H1 (cell line): Measurements from ENCODE around the gene MIPEP. TPM values are rescaled to one million over a fixed set of nuclear protein-coding genes. Genes with fewer than 3 reads are reported as not detected.

Experiments
- CTCF ChIA-PET: fragments of 300-600 bp; sonication (Branson Sonifier 250); formaldehyde crosslinking; loops from one replicate; lab custom pipeline; 2021; ENCODE audit not compliant: partially characterized antibody; lab: Charles Lee
- POLR2A ChIA-PET: fragments of 300-600 bp; sonication (Branson Sonifier 250); formaldehyde crosslinking; loops from one replicate; lab custom pipeline; 2021; ENCODE audit warnings: inconsistent platforms; ENCODE audit not compliant: partially characterized antibody; lab: Charles Lee
- DNase-seq, 2 experiments: peaks; one replicate each; pipeline versions ENCODE4 v3.0.0 to v3.0.0-alpha.2; 2010 to 2022; ENCODE audit warnings: low spot score in 2 of 2, low read depth in 1 of 2, mixed read lengths in 1 of 2
- FAIRE-seq: peaks from 2 replicates; lab custom pipeline; 2011; peaks lifted over from hg19 to GRCh38; lab: Jason Lieb, UNC
- H2AFZ ChIP-seq: 2 replicates; pipeline ENCODE4 v1.8.1; 2012; ENCODE audit warnings: low read length, inconsistent platforms
- H2AK5ac ChIP-seq: 2 replicates; pipeline ENCODE4 v1.6.1; 2013; ENCODE audit warnings: low read depth, low read length
- H2BK120ac ChIP-seq: replicated peaks from 2 replicates; pipeline ENCODE3; 2013; ENCODE audit warnings: low read depth, low read length, inconsistent platforms
- H2BK12ac ChIP-seq: 2 replicates; pipeline ENCODE4 v1.6.1; 2013; ENCODE audit warnings: low read depth, low read length
- H2BK15ac ChIP-seq: 2 replicates; pipeline ENCODE4 v1.6.1; 2013; ENCODE audit warnings: low read length
- H2BK20ac ChIP-seq: 2 replicates; pipeline ENCODE4 v1.6.1; 2013; ENCODE audit warnings: low read length
- H2BK5ac ChIP-seq: 2 replicates; pipeline ENCODE4 v1.6.1; 2013; ENCODE audit warnings: low read depth, low read length
- H3K14ac ChIP-seq: 2 replicates; pipeline ENCODE4 v1.6.1; 2013; ENCODE audit warnings: inconsistent platforms; ENCODE audit not compliant: insufficient read length
- H3K18ac ChIP-seq: 2 replicates; pipeline ENCODE4 v1.6.1; 2013; ENCODE audit warnings: low read length; ENCODE audit errors: extremely low read depth
- H3K23ac ChIP-seq: 2 replicates; pipeline ENCODE4 v1.6.1; 2013; ENCODE audit warnings: inconsistent platforms; ENCODE audit not compliant: insufficient read length
- H3K23me2 ChIP-seq: 2 replicates; pipeline ENCODE4 v1.6.1; 2013; ENCODE audit warnings: low read depth, low read length
- H3K27ac ChIP-seq: 2 replicates; pipeline ENCODE4 v1.6.1; 2011; ENCODE audit warnings: low read depth, low read length, inconsistent platforms
- H3K27me3 ChIP-seq, 4 experiments: replicated peaks in 1 of 4; 1 replicate in 1 of 4; 2 replicates in 3 of 4; pipeline versions ENCODE4 v1.6.1 to v1.8.1; 2011 to 2013; ENCODE audit warnings: low read length in 3 of 4, mild to moderate bottlenecking in 3 of 4, inconsistent platforms in 2 of 4, mixed read lengths in 2 of 4, moderate library complexity in 1 of 4; ENCODE audit not compliant: control insufficient read depth in 3 of 4, insufficient read depth in 3 of 4; ENCODE audit errors: extremely low read depth in 1 of 4
- H3K36me3 ChIP-seq, 4 experiments: 2 replicates each; pipeline versions ENCODE4 v1.6.1 to v1.8.1; 2011 to 2013; ENCODE audit warnings: mild to moderate bottlenecking in 4 of 4, low read length in 3 of 4, moderate library complexity in 2 of 4, control low read depth in 1 of 4, inconsistent platforms in 1 of 4; ENCODE audit not compliant: insufficient read depth in 4 of 4, control insufficient read depth in 2 of 4
- H3K4ac ChIP-seq: replicated peaks from 2 replicates; pipeline ENCODE3; 2013; ENCODE audit warnings: low read length, low read depth, mixed read lengths, inconsistent platforms; ENCODE audit not compliant: insufficient read length
- H3K4me1 ChIP-seq, 4 experiments: replicated peaks in 1 of 4; 1 replicate in 1 of 4; 2 replicates in 3 of 4; pipeline versions ENCODE4 v1.6.1 to v1.8.1; 2011 to 2013; ENCODE audit warnings: low read length in 3 of 4, inconsistent platforms in 2 of 4, mixed read lengths in 1 of 4; ENCODE audit not compliant: insufficient read depth in 4 of 4, control insufficient read depth in 3 of 4
- H3K4me2 ChIP-seq, 2 experiments: 2 replicates each; pipeline versions ENCODE4 v1.6.1 to v1.8.1; 2011 to 2013; ENCODE audit warnings: low read depth in 2 of 2, low read length in 2 of 2, control low read depth in 1 of 2, inconsistent platforms in 1 of 2, mild to moderate bottlenecking in 1 of 2; ENCODE audit not compliant: insufficient read depth in 1 of 2
- H3K4me3 ChIP-seq, 4 experiments: fragments of 200-600, 300-600 bp in 1 of 4; sonication (generic), shearing (Covaris generic), sonication (Bioruptor Twin) in 1 of 4; 2 replicates each; pipeline versions ENCODE4 v1.5.1 to v1.8.1; 2011 to 2016; ENCODE audit warnings: low read length in 4 of 4, low read depth in 3 of 4, control low read depth in 2 of 4, inconsistent platforms in 2 of 4, mild to moderate bottlenecking in 2 of 4, mixed read lengths in 1 of 4, moderate library complexity in 1 of 4; ENCODE audit not compliant: insufficient read depth in 2 of 4; ENCODE audit errors: extremely low read depth in 1 of 4
- H3K56ac ChIP-seq: replicated peaks from 2 replicates; pipeline ENCODE3; 2013; ENCODE audit warnings: low read depth, mild to moderate bottlenecking, mixed read lengths, low read length, inconsistent platforms; ENCODE audit not compliant: insufficient read length
- H3K79me1 ChIP-seq: 2 replicates; pipeline ENCODE4 v1.6.1; 2013; ENCODE audit warnings: low read depth, low read length, control low read depth
- H3K79me2 ChIP-seq, 2 experiments: 2 replicates each; pipeline versions ENCODE4 v1.6.1 to v1.8.1; 2012 to 2013; ENCODE audit warnings: low read length in 2 of 2, mild to moderate bottlenecking in 2 of 2, inconsistent platforms in 1 of 2; ENCODE audit not compliant: insufficient read depth in 2 of 2, control insufficient read depth in 1 of 2
- H3K9ac ChIP-seq, 4 experiments: replicated peaks in 1 of 4; 1 replicate in 1 of 4; 2 replicates in 3 of 4; pipeline versions ENCODE4 v1.6.1 to v1.8.1; 2011 to 2013; ENCODE audit warnings: low read depth in 3 of 4, low read length in 3 of 4, control low read depth in 2 of 4, mild to moderate bottlenecking in 2 of 4, moderate library complexity in 2 of 4, inconsistent platforms in 1 of 4; ENCODE audit errors: extremely low read depth in 1 of 4
- H3K9me3 ChIP-seq, 2 experiments: 2 replicates each; pipeline versions ENCODE4 v1.6.1 to v1.8.1; 2012 to 2013; ENCODE audit warnings: mild to moderate bottlenecking in 2 of 2, moderate library complexity in 2 of 2, control low read depth in 1 of 2, inconsistent platforms in 1 of 2, low read depth in 1 of 2, low read length in 1 of 2, mixed read lengths in 1 of 2; ENCODE audit not compliant: insufficient read depth in 2 of 2
- H4K20me1 ChIP-seq, 2 experiments: replicated peaks in 1 of 2; 2 replicates each; pipeline versions ENCODE3 to v1.8.1; 2011 to 2013; ENCODE audit warnings: inconsistent platforms in 2 of 2, low read length in 2 of 2, mild to moderate bottlenecking in 1 of 2; ENCODE audit not compliant: insufficient read depth in 2 of 2, control insufficient read depth in 1 of 2
- H4K5ac ChIP-seq: 2 replicates; pipeline ENCODE4 v1.6.1; 2013; ENCODE audit warnings: low read length, low read depth, mixed read lengths, inconsistent platforms; ENCODE audit not compliant: insufficient read length
- H4K8ac ChIP-seq: 2 replicates; pipeline ENCODE4 v1.8.0; 2013; ENCODE audit warnings: mild to moderate bottlenecking, moderate library complexity, low read length, inconsistent platforms; ENCODE audit not compliant: insufficient read depth; ENCODE audit errors: extremely low read depth
- H4K91ac ChIP-seq: replicated peaks from 2 replicates; pipeline ENCODE3; 2013; ENCODE audit warnings: low read length, mixed read lengths, inconsistent platforms; ENCODE audit not compliant: insufficient read length
- CBX8 ChIP-seq: fragments of 300-800, 300-1000 bp; sonication (generic); IDR thresholded peaks from 2 replicates; pipeline ENCODE4 v1.7.1; 2016; ENCODE audit warnings: low read depth, low read length, borderline replicate concordance
- JUND ChIP-seq: IDR thresholded peaks from 2 replicates; pipeline ENCODE4 v1.6.1; 2011; ENCODE audit warnings: mild to moderate bottlenecking, improper control_type of control experiment, low read length
- POLR2AphosphoS5 ChIP-seq: IDR thresholded peaks from 2 replicates; pipeline ENCODE4 v1.6.1; 2011; ENCODE audit warnings: low read depth, low read length
- RBBP5 ChIP-seq: IDR thresholded peaks from 2 replicates; pipeline ENCODE4 v1.7.1; 2012; ENCODE audit warnings: low read depth, mild to moderate bottlenecking, inconsistent platforms, low read length, moderate library complexity, borderline replicate concordance
- WGBS, 2 experiments: shearing (Covaris generic) in 1 of 2; methylation state at CpG; one replicate each; pipeline versions ENCODE4 v1.1.6 to v1.1.7; 2013 to 2015; ENCODE audit warnings: low lambda C conversion rate in 2 of 2, mixed read lengths in 2 of 2, inconsistent platforms in 1 of 2, low coverage in 1 of 2, missing lambda C conversion rate in 1 of 2; ENCODE audit not compliant: insufficient replicate concordance in 2 of 2, insufficient coverage in 1 of 2, insufficient read length in 1 of 2; ENCODE audit errors: extremely low coverage in 1 of 2, missing lambda C conversion rate in 1 of 2; 5-methylcytosine and 5-hydroxymethylcytosine counted together
- polyA plus RNA-seq, 7 experiments: library from polyadenylated mRNA; depleted of rRNA in 3 of 7; stranded (reverse) in 5 of 7; unstranded in 2 of 7; fragments of >200 nt in 5 of 7; fragments of 200-250 nt in 2 of 7; gene quantifications; 1 replicate in 5 of 7; 2 replicates in 1 of 7; 4 replicates in 1 of 7; pipeline versions ENCODE4 v1.2.1 to v1.2.3, GENCODE V29; 2011 to 2013; ENCODE audit warnings: missing spikeins in 2 of 7, mixed read lengths in 2 of 7
- total RNA-seq: library from RNA; stranded (reverse); fragmentation: NEBNext Ultra II Directional; extraction: Animal tissue kit (Norgen Biotek cat#: 25700); gene quantifications from 2 replicates; pipeline ENCODE4 v1.2.1, GENCODE V29; 2021

MIPEP gene
- total and polyA plus RNA-seq, 2 of the 8 experiments (the other 6 are each of a cell fraction or from before 2014, with no cell fraction given): 24.0 to 24.2 TPM

DNA sequence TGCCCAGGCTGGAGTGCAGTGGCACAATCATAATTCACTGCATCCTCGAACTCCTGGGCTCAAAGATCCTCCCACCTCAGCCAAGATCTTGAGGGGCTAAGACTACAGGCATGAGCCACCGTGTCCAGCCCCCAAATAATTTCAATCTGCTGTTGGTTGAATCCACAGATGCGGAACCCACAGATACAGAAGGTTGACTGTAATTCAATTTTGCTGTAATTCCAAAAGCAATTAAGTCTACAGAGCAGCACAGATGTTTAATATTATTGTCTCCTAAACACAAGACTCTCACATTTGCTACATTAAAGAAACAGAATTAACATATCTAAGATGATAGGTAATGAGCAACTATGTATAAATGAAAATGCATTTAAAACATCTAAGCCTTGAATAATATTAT lies 75.6 kb downstream of the MIPEP start:
- Histone ChIP-seq H3K18ac (no peak overlapping the region), H3K14ac (no peak overlapping the region), H3K79me1 (no peaks in the 10 kb centered on the region), H3K4me1 (peaks cover 0 to 6% (median 0%) of the 10 kb centered on the region in 4 experiments; a peak in 1 of 7 replicates), H2BK20ac (no peak overlapping the region), H3K36me3 (no peaks in the 10 kb centered on the region), H4K5ac (no peak overlapping the region), H3K4me2 (no peak overlapping the region), H3K56ac (no peak overlapping the region), H3K4ac (no peak overlapping the region), H2BK120ac (no peak overlapping the region), H3K4me3 (no peak overlapping the region), H3K27me3 (no peaks in the 10 kb centered on the region), H3K79me2 (no peaks in the 10 kb centered on the region), H4K20me1 (no peaks in the 10 kb centered on the region), H2BK12ac (no peak overlapping the region), H4K8ac (no peak overlapping the region), H3K9me3 (no peaks in the 10 kb centered on the region), H2BK5ac (no peak overlapping the region), H3K23me2 (no peaks in the 10 kb centered on the region), H2AFZ (no peak overlapping the region), H3K27ac (no peak overlapping the region), H3K23ac (no peak overlapping the region), H2BK15ac (no peak overlapping the region), H3K9ac (no peak overlapping the region), H2AK5ac (no peak overlapping the region), H4K91ac (no peak overlapping the region)
- DNase-seq (no peak), FAIRE-seq (no peak)
- CTCF ChIA-PET: interaction anchor here (1.1 kb wide), 1 partner anchor 10 kb away, joined by 4 read pairs; no protein-coding TSS in a partner anchor
- POLR2A ChIA-PET: no interaction called here
- WGBS, 2 experiments: 82% methylated on average over 3 of the region's 3 CpGs; no CpG with 5 or more reads in 1 of the 2 experiments
- TF ChIP-seq CBX8 (no peak), POLR2AphosphoS5 (no peak), RBBP5 (no peak), JUND (no peak)
